ENCODE results near the gene TIMM50. TPM values are rescaled to one million over a fixed set of nuclear protein-coding genes. Genes with fewer than 3 reads are reported as not detected.

TIMM50 gene
- total and polyA plus RNA-seq, 2 of the 8 experiments (the other 6 are each of a cell fraction or from before 2014, with no cell fraction given): 155 to 187 TPM

- TF ChIP-seq HDAC2 (IDR thresholded peaks at IDR 0.05; ENCODE audit: borderline replicate concordance in 1 of 2, low read depth in 2 of 2, low read length in 2 of 2): no peak
- no peak for TF ChIP-seq NANOG (IDR thresholded peaks at IDR 0.05; ENCODE audit: insufficient read depth, low read depth, low read length, poor library complexity, severe bottlenecking)
- TF ChIP-seq EP300 (IDR thresholded peaks at IDR 0.05; ENCODE audit: borderline replicate concordance in 1 of 2, low read depth in 2 of 2, low read length in 2 of 2): no peak; a peak in 1 of 3 replicates
- peak; percentile 77; the same call in 1 of the 2 replicates for TF ChIP-seq POLR2AphosphoS5 (IDR thresholded peaks at IDR 0.05; ENCODE audit: low read depth, low read length)
- no peak; a peak in 1 of 4 replicates for TF ChIP-seq RAD21 (IDR thresholded peaks at IDR 0.05 in 1 of 2, conservative IDR thresholded peaks at IDR 0.05 in 1 of 2; ENCODE audit: low read depth in 2 of 2, low read length in 2 of 2)
- peak; percentile 94 for TF ChIP-seq SP1 (IDR thresholded peaks at IDR 0.05; ENCODE audit: low read depth, low read length)
- no peak for TF ChIP-seq FOSL1 (IDR thresholded peaks at IDR 0.05; ENCODE audit: insufficient read depth, low read depth, low read length)
- TF ChIP-seq CREB1 (IDR thresholded peaks at IDR 0.05): peak; percentile 89
- no peak for TF ChIP-seq JUN (IDR thresholded peaks at IDR 0.05; ENCODE audit: low read depth, low read length)
- no peak for TF ChIP-seq ATF2 (IDR thresholded peaks at IDR 0.05; ENCODE audit: low read length)
- TF ChIP-seq SUZ12 (IDR thresholded peaks at IDR 0.05; ENCODE audit: low read length): no peak
- peak; percentile 72; the same call in 1 of the 2 replicates for TF ChIP-seq GTF2F1 (IDR thresholded peaks at IDR 0.05; ENCODE audit: borderline replicate concordance, low read depth, low read length)
- peak; percentile 97 for TF ChIP-seq PHF8 (conservative IDR thresholded peaks at IDR 0.05; ENCODE audit: low read depth, low read length)
- TF ChIP-seq BCL11A (IDR thresholded peaks at IDR 0.05; ENCODE audit: low read depth in 2 of 2, low read length in 2 of 2): no peak
- TF ChIP-seq SP2 (IDR thresholded peaks at IDR 0.05; ENCODE audit: low read length): no peak
- no peak for TF ChIP-seq RXRA (IDR thresholded peaks at IDR 0.05; ENCODE audit: insufficient read depth, low read depth, low read length)
- peak; percentile 72 to 81; a peak in 2 of 4 replicates for TF ChIP-seq SIN3A (conservative IDR thresholded peaks at IDR 0.05 in 1 of 2, IDR thresholded peaks at IDR 0.05 in 1 of 2; ENCODE audit: low read depth in 1 of 2, low read length in 2 of 2)
- TF ChIP-seq EGR1 (IDR thresholded peaks at IDR 0.05; ENCODE audit: borderline replicate concordance, low read depth, low read length): peak; percentile 72; the same call in 1 of the 2 replicates
- TF ChIP-seq ASH2L (IDR thresholded peaks at IDR 0.05; ENCODE audit: low read length): peak; percentile 88
- TF ChIP-seq CTBP2 (IDR thresholded peaks at IDR 0.05; ENCODE audit: borderline replicate concordance, insufficient read depth, insufficient read length, low read length): no peak
These were observed at the start of gene TIMM50 (continued) for GRCh38 chr19:39480337-39481228.

Data from H1 (cell line).